MG63 (cell line): Measurements from ENCODE around the gene WDCP. TPM values are rescaled to one million over a fixed set of nuclear protein-coding genes. Genes with fewer than 3 reads are reported as not detected.
A peak's percentile ranks its signal among the peaks of the same experiment; 100 is the strongest.

Experiments
- DNase-seq: peaks from one replicate; pipeline ENCODE4 v3.0.0-alpha.2; 2020
- H3K27me3 ChIP-seq: fragments of 250-450 bp; sonication (Bioruptor Pico); 2 replicates; pipeline ENCODE4 v1.5.1; 2020; ENCODE audit warnings: mild to moderate bottlenecking, moderate library complexity
- H3K36me3 ChIP-seq: fragments of 250-450 bp; sonication (Bioruptor Pico); 2 replicates; pipeline ENCODE4 v1.5.1; 2020; ENCODE audit warnings: mild to moderate bottlenecking, moderate library complexity
- H3K4me3 ChIP-seq: fragments of 250-450 bp; sonication (Bioruptor Pico); 2 replicates; pipeline ENCODE4 v1.5.1; 2020; ENCODE audit warnings: mild to moderate bottlenecking, moderate library complexity
- H3K9me3 ChIP-seq: fragments of 250-450 bp; sonication (Bioruptor Pico); 2 replicates; pipeline ENCODE4 v1.5.1; 2020; ENCODE audit warnings: mild to moderate bottlenecking, moderate library complexity
- total RNA-seq: library from RNA; depleted of rRNA; stranded (reverse); fragments of >200 nt; shearing (Covaris generic); gene quantifications from 2 replicates; pipeline ENCODE4 v1.2.3, GENCODE V29; 2014; ENCODE audit warnings: low replicate concordance

Gene WDCP
- total RNA-seq, 1 experiment from 2014 or later = 12.2 TPM

DNA sequence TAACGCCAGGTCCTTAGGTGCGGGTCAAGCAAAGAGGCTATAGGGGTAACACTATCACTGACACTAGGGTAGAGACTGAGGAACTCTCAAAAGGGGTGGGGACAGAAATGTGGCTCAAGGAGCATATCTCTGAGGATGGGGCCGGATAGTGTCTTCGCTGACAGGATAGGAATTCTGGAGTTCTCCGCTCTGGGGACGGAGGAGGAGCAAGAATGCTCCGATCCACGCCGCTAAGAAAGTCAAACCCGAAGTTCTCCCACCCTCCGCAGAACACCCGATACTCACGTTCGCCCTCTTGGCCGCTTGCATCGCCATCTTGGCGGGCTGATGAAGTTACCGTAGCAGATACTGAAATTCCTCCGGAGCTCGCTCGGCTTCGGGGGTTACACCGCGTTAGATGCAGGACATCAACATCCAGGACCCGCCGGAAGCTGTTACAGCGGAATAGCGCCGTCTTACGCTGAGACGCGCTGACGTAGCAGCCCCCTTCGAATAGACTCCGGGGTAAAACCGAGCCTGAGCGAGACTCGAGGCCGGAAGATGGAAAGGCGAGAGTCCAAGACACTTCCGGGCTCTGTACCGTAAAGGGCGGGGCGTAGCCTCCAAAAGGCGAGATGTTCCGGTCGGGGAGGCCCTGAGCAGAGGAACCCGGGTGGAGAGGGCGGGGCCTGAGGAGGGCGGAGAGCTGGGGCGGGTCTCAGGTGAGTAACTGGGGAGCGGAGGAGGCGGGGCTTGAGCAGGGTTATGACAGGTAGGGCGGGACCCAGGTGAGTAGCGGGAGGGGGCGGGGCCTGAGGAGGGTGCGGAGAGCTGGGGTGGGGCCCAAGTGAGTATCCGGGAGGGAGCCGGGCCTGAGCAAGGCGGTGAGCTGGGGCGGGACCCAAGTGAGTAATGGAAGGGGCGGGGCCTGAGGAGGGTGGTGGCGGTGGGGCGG lies 29.0 kb upstream of the WDCP start, which contains the start of gene SF3B6:
TSS of gene SF3B6 (minus strand) at position 412 of the 934 bp plus-strand sequence. CDS start at position 315, 97 bp downstream.
- peak within 1 kb of the TSS; percentile 91 for H3K4me3 ChIP-seq
- H3K9me3 ChIP-seq = no peaks in the 10 kb centered on the region
- H3K36me3 ChIP-seq = peaks cover 17% of the 10 kb centered on the region
- H3K27me3 ChIP-seq = no peaks in the 10 kb centered on the region
- DNase-seq = peak; percentile 97

DNA sequence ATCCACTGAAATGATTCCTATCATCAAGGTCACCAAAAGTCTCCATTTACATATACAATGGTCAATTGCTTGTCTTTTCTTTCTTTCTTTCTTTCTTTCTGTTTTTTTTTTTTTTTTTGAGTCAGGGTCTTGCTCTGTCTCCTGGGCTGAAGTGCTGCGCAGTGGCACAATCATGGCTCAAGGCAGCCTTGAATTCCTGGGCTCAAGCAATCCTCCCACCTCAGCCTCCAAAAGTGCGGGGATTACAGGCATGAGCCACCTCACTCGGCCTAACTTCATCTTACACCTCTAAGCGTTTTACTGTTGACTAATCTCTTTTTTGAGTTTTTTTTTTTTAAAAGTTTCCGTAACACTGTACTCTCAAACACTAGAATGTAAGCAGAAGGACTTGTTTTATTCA lies 28.1 kb upstream of the WDCP start:
- H3K36me3 ChIP-seq = peaks cover 17% of the 10 kb centered on the region
- H3K27me3 ChIP-seq = no peaks in the 10 kb centered on the region
- no peak for DNase-seq
- no peaks in the 10 kb centered on the region for H3K9me3 ChIP-seq
- H3K4me3 ChIP-seq = peak overlapping the region; percentile 91

- H3K4me3 ChIP-seq = no peak overlapping the region
- DNase-seq = no peak
- no peaks in the 10 kb centered on the region for H3K9me3 ChIP-seq
- H3K27me3 ChIP-seq = no peaks in the 10 kb centered on the region
- H3K36me3 ChIP-seq = peaks cover 20% of the 10 kb centered on the region
Measured at GRCh38 chr2:24073816-24074215, 26.6 kb upstream of the WDCP start.

GRCh38 chr2:24072259-24072658 lies 25.1 kb upstream of the WDCP start:
- no peak overlapping the region for H3K4me3 ChIP-seq
- peaks cover 33% of the 10 kb centered on the region for H3K36me3 ChIP-seq
- no peaks in the 10 kb centered on the region for H3K9me3 ChIP-seq
- DNase-seq = no peak
- no peaks in the 10 kb centered on the region for H3K27me3 ChIP-seq

- Histone ChIP-seq H3K9me3 (no peaks in the 10 kb centered on the region), H3K27me3 (no peaks in the 10 kb centered on the region), H3K4me3 (no peak overlapping the region), H3K36me3 (peaks cover 24% of the 10 kb centered on the region)
- DNase-seq = no peak
Measured at GRCh38 chr2:24065341-24065740, 18.1 kb upstream of the WDCP start.

- no peak for DNase-seq
- H3K9me3 ChIP-seq = no peaks in the 10 kb centered on the region
- H3K36me3 ChIP-seq = no peaks in the 10 kb centered on the region
- no peaks in the 10 kb centered on the region for H3K27me3 ChIP-seq
- H3K4me3 ChIP-seq = no peak overlapping the region
Measured at GRCh38 chr2:24058564-24059271, 11.5 kb upstream of the WDCP start.

GRCh38 chr2:24055750-24056149 lies 8.6 kb upstream of the WDCP start:
- H3K9me3 ChIP-seq = no peaks in the 10 kb centered on the region
- no peak overlapping the region for H3K4me3 ChIP-seq
- H3K36me3 ChIP-seq = no peaks in the 10 kb centered on the region
- no peak for DNase-seq
- no peaks in the 10 kb centered on the region for H3K27me3 ChIP-seq

GRCh38 chr2:24054366-24055010 lies 7.3 kb upstream of the WDCP start:
- no peak for DNase-seq
- H3K4me3 ChIP-seq = no peak overlapping the region
- H3K9me3 ChIP-seq = no peaks in the 10 kb centered on the region
- no peaks in the 10 kb centered on the region for H3K27me3 ChIP-seq
- no peaks in the 10 kb centered on the region for H3K36me3 ChIP-seq

DNA sequence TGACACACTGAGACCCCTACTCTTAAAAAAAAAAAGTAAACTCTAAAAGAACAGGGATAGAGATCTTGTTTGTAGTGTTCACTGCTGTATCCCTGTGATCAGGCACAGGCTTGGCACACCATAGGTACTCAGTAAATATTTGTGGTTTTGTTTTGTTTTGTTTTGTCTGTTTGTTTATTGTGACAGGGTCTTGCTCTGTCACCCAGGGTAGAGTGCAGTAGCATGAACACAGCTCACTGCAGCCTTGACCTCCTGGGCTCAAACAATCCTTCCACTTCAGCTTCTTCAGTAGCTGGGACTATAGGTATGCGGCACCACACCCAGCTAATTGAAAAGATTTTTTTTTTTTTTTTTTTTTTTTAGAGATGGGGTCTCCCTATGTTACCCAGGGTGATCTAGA lies 5.8 kb upstream of the WDCP start:
- DNase-seq = no peak
- H3K4me3 ChIP-seq = no peak overlapping the region
- no peaks in the 10 kb centered on the region for H3K27me3 ChIP-seq
- H3K9me3 ChIP-seq = no peaks in the 10 kb centered on the region
- no peaks in the 10 kb centered on the region for H3K36me3 ChIP-seq

DNA sequence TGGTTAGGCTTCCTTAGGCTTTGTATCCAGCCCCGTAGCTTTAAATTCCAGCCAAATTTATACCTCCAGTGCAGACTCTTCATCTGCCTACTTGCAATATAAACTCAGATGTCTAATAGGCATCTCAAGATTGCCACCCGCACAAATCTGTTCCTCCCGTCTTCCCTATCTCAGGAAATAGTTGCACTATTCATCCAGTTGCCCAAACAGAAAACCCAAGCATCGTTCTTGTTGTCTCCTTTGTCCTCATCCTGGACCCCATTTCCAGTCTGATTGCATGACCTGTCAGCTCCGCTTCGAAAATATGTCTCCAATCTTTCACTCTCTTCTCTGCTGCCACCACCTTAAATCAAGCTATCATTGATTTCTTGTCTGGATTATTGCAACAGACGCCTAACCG lies 4.6 kb upstream of the WDCP start:
- H3K4me3 ChIP-seq = no peak overlapping the region

DNA sequence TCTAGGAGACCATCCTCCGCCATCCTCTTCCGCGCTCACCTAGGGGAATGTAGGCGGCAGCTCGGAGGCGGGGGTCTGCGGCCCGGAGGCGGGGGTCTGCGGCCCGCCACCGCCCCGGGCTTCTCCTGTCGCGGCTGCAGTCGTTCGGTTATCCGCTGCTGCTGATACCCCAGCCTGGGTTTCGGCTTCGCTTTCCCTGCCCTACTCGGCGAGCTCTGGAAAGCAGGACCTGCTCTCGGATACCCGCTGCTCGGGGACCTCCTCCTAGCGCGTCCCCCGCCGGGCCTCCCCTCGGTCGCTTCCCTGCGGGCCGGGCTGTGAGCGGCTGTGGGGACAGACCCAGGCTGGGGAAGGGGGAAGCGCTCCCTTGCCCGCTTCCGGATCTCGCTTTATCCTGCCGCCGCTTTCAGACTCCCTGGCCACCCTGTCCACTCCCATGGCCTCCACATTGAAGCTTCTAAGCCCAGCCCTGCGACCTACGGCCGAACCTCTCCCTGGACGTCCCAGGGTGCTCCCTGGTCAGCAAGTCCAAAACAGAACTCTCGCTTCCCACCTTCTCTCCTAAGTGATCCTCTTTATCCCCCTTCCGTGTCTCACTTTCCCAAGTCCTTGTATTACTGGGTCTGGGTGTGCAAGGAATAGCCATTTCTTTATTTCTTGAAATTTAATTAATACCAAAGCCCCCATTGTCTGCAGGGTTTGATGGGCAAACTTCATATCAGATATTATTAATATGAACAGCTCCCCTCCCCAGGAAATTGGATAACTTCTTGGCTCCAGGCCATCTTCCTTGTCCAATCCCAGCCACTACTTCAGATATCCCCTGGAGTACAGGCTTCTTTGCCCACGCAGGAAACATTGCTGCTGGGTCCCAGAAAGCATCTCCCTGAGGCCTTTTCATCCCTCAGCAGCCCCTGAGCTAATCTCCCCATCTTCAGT lies 3.1 kb upstream of the WDCP start:
- no peak for DNase-seq
- H3K9me3 ChIP-seq = no peaks in the 10 kb centered on the region
- H3K36me3 ChIP-seq = no peaks in the 10 kb centered on the region
- no peaks in the 10 kb centered on the region for H3K27me3 ChIP-seq
- no peak overlapping the region for H3K4me3 ChIP-seq

More for the DNA sequence above, 4.6 kb upstream of the WDCP start:
- Histone ChIP-seq H3K36me3 (no peaks in the 10 kb centered on the region), H3K27me3 (no peaks in the 10 kb centered on the region), H3K9me3 (no peaks in the 10 kb centered on the region)
- no peak for DNase-seq

GRCh38 chr2:24049485-24050021 lies 2.4 kb upstream of the WDCP start, which contains the start of gene FKBP1B:
Gene FKBP1B (plus strand): TSS chr2:24049741. CDS start chr2:24049850, 109 bp downstream.
- peak; percentile 48 for DNase-seq
- H3K36me3 ChIP-seq = peaks cover 2% of the 10 kb centered on the region; the same call in 1 of the 2 replicates
- no peaks in the 10 kb centered on the region for H3K27me3 ChIP-seq
- H3K9me3 ChIP-seq = no peaks in the 10 kb centered on the region
- peak within 1 kb of the TSS; percentile 38 for H3K4me3 ChIP-seq

- no peak for DNase-seq
Measured at GRCh38 chr2:24048769-24049484, 1.7 kb upstream of the WDCP start.

GRCh38 chr2:24047703-24048033 lies 477 bp upstream of the WDCP start:
- H3K9me3 ChIP-seq = no peaks in the 10 kb centered on the region
- no peaks in the 10 kb centered on the region for H3K27me3 ChIP-seq
- peaks cover 6% of the 10 kb centered on the region for H3K36me3 ChIP-seq
- DNase-seq = no peak
- H3K4me3 ChIP-seq = peak overlapping the region; percentile 78

More at GRCh38 chr2:24048769-24049484, 1.7 kb upstream of the WDCP start:
- no peaks in the 10 kb centered on the region for H3K9me3 ChIP-seq
- H3K27me3 ChIP-seq = no peaks in the 10 kb centered on the region
- H3K4me3 ChIP-seq = peak overlapping the region; percentile 38
- H3K36me3 ChIP-seq = peaks cover 2% of the 10 kb centered on the region; the same call in 1 of the 2 replicates

DNA sequence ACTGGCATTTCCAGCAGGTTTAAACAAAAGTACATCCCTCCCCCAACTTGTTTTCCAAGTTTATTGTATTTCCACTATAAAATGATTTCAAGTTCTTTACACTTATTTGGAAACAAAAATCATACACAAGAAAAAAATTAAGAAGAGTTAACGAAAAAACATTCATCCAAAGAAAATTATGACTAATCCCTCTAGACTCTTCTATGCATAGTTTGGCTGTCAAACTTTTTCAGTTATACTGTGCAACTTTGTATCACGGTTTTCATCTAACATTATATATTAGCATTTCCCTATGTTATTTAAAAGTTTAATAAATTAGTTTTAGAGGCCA lies 627 bp downstream of the WDCP start:
- DNase-seq = no peak
- Histone ChIP-seq H3K27me3 (no peaks in the 10 kb centered on the region), H3K9me3 (no peaks in the 10 kb centered on the region), H3K36me3 (peaks cover 6% of the 10 kb centered on the region), H3K4me3 (peak overlapping the region; percentile 78)
